Tibial nerve (tissue), 4 donors: ENCODE results near the gene EIF3L. TPM values are rescaled to one million over a fixed set of nuclear protein-coding genes. Genes with fewer than 3 reads are reported as not detected.
A peak's percentile ranks its signal among the peaks of the same experiment; 100 is the strongest.

Experiments
- DNase-seq, 2 donors: peaks; one replicate each; pipeline ENCODE4 v3.0.0-alpha.2; 2019; ENCODE audit warnings: low spot score in 2 of 2
- H3K27ac ChIP-seq, 4 donors: fragments of 200-600 bp; sonication (generic) in 3 of 4; one replicate each; pipeline ENCODE4 v1.5.1; 2017 to 2019; ENCODE audit warnings: mild to moderate bottlenecking in 1 of 4
- H3K27me3 ChIP-seq, 2 donors: fragments of 200-600 bp; sonication (generic) in 1 of 2; one replicate each; pipeline versions ENCODE4 v1.5.1 to v1.6.0; 2017 to 2019
- H3K36me3 ChIP-seq, 3 donors: fragments of 200-600 bp; sonication (generic); one replicate each; pipeline ENCODE4 v1.5.1; 2018 to 2019
- H3K4me1 ChIP-seq, 4 donors: fragments of 200-600 bp; sonication (generic) in 3 of 4; one replicate each; pipeline ENCODE4 v1.5.1; 2017 to 2019
- H3K4me3 ChIP-seq, 4 donors: fragments of 200-600 bp; sonication (generic) in 3 of 4; one replicate each; pipeline ENCODE4 v1.5.1; 2017 to 2019; ENCODE audit warnings: mild to moderate bottlenecking in 1 of 4, moderate library complexity in 1 of 4
- H3K9me3 ChIP-seq, 4 donors: fragments of 200-600 bp; sonication (generic) in 3 of 4; one replicate each; pipeline ENCODE4 v1.5.1; 2017 to 2019
- CTCF ChIP-seq, 5 experiments: fragments of 200-600 bp in 3 of 5; fragments of 450-650 bp in 2 of 5; sonication (generic) in 3 of 5; IDR thresholded peaks; one replicate each; pipeline ENCODE4 v1.5.1; 2016 to 2019; ENCODE audit warnings: antibody characterized with exemption in 5 of 5, mild to moderate bottlenecking in 3 of 5, moderate library complexity in 2 of 5
- EP300 ChIP-seq, 2 donors: sonication (generic); formaldehyde crosslinking; IDR thresholded peaks; one replicate each; pipeline ENCODE4 v1.6.1; 2017; ENCODE audit warnings: antibody characterized with exemption in 2 of 2, mild to moderate bottlenecking in 1 of 2
- POLR2A ChIP-seq, 2 donors: fragments of 450-650 bp; IDR thresholded peaks; one replicate each; pipeline ENCODE4 v1.6.1; 2017; ENCODE audit warnings: antibody characterized with exemption in 2 of 2, mild to moderate bottlenecking in 2 of 2, moderate library complexity in 2 of 2
- WGBS, 2 donors: methylation state at CpG; one replicate each; pipeline ENCODE4 v1.1.5; 2018; 5-methylcytosine and 5-hydroxymethylcytosine counted together
- total RNA-seq, 4 donors: library from RNA; depleted of rRNA; stranded (reverse); fragments of >200 nt; gene quantifications; one replicate each; pipeline ENCODE4 v1.1.0, GENCODE V29; 2016

EIF3L gene
- total RNA-seq, 4 donors from 2014 or later = 271 to 291 (median 274) TPM

GRCh38 chr22:37818409-37819104, 30.7 kb upstream of the EIF3L start:
- WGBS, 2 donors = 4 to 5% methylated on average over 15 to 45 of the region's 68 CpGs
- H3K36me3 ChIP-seq = peaks cover 0 to 33% (median 0%) of the 10 kb centered on the region in 3 donors
- H3K9me3 ChIP-seq = no peaks in the 10 kb centered on the region
- no peak overlapping the region for H3K27ac ChIP-seq
- peaks cover 0 to 21% (median 14%) of the 10 kb centered on the region in 4 donors for H3K4me1 ChIP-seq
- no peak for TF ChIP-seq EP300 (IDR thresholded peaks at IDR 0.05)
- no peak for TF ChIP-seq POLR2A (IDR thresholded peaks at IDR 0.05)
- peak; percentile 22 to 51 (median 28) for TF ChIP-seq CTCF (IDR thresholded peaks at IDR 0.05)
- peaks cover 0 to 44% of the 10 kb centered on the region in 2 donors for H3K27me3 ChIP-seq
- H3K4me3 ChIP-seq = peak overlapping the region; percentile 20 to 51 (median 42)
- DNase-seq = no peak

DNA sequence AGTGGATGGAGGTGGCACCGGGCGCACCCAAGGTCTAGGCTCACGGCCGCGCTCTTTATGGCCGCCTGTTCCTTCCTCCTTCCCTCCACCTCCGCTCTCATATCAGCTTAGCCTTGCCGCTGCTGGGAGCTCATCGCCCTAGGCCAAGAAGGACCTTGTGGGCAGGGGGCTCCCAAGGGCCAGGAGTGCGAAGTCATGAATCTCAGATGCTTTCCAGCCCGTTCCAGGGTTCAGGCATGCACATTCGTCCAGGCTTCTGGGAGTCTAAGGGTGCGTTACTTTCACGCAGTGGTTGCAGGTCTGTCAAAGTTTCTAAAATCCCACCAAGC, 30.1 kb upstream of the EIF3L start:
- TF ChIP-seq EP300 (IDR thresholded peaks at IDR 0.05) (no peak), POLR2A (IDR thresholded peaks at IDR 0.05) (no peak), CTCF (IDR thresholded peaks at IDR 0.05) (no peak)
- peaks cover 0 to 49% of the 10 kb centered on the region in 2 donors for H3K27me3 ChIP-seq
- H3K4me1 ChIP-seq = peaks cover 0 to 21% (median 14%) of the 10 kb centered on the region in 4 donors
- peak overlapping the region in 2 of 4 donors; percentile 47 to 51 for H3K4me3 ChIP-seq
- no peak overlapping the region for H3K27ac ChIP-seq
- H3K9me3 ChIP-seq = no peaks in the 10 kb centered on the region
- H3K36me3 ChIP-seq = peaks cover 0 to 28% (median 0%) of the 10 kb centered on the region in 3 donors
- DNase-seq = no peak
- WGBS, 2 donors = 22 to 29% methylated on average over 14 of the region's 14 CpGs

DNA sequence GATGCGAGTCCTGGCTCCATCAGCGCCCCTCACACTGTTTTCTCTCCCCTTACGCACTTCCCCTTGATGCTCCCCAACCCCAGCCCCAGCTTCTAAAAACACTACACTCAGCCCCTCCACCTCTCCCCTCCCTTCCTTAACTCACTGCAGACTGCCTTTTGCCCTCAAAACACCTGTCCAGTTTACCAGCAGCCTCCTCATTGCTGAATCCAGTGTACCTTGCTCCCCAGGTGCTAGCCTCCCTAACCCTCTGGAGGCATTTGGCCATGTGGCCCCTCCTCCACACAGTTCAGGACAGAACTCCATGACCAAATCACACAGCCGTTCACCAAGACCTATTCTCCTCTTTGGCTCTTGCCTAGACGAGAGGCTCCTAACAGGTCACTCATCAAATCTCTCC, 28.9 kb upstream of the EIF3L start:
- Histone ChIP-seq H3K9me3 (no peaks in the 10 kb centered on the region), H3K27ac (no peak overlapping the region), H3K27me3 (peaks cover 0 to 55% of the 10 kb centered on the region in 2 donors), H3K36me3 (peaks cover 0 to 15% (median 0%) of the 10 kb centered on the region in 3 donors), H3K4me1 (peaks cover 0 to 27% (median 14%) of the 10 kb centered on the region in 4 donors), H3K4me3 (no peak overlapping the region)
- 86% methylated on average over 5 of the region's 5 CpGs for WGBS, 2 donors
- DNase-seq = no peak
- TF ChIP-seq EP300 (IDR thresholded peaks at IDR 0.05) (no peak), CTCF (IDR thresholded peaks at IDR 0.05) (no peak), POLR2A (IDR thresholded peaks at IDR 0.05) (no peak)

DNA sequence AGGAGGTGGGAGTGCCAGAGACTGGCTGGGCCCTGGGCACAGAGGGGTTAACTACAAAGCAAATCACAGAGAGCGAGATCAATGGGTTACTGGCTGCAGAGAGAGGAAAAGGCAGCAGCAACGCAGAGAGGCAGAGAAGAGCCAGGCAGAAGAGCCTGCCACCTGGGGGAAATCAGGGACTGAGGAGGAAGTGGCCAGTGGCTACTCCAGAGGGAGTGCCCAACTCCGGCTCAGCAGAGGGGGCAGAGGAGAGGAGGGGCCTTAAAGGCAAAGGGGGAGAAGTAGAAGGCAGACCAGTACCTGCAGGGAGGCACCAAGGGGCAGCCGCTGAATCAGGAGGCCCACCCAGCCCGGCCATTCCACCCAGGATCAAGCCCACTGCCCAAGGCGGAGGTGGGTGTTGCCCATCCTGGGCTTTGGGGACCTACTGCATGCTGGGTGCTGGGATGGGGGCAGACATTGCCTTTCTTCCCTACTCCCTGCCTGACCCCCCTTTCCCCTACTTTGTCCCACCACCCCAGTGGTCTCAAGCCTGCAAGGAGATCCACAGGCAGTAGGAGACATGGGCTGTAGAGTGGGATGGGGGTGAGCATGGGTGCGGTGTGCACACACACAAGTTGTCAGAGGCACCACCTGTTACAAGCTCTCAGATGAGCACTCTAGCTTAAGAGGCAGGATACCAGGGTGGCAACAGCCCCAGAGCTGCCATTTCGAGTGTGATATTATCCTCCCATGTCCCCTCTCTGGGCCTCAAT, 27.0 kb upstream of the EIF3L start:
- TF ChIP-seq CTCF (IDR thresholded peaks at IDR 0.05) (no peak), POLR2A (IDR thresholded peaks at IDR 0.05) (no peak), EP300 (IDR thresholded peaks at IDR 0.05) (no peak)
- no peak for DNase-seq
- H3K27me3 ChIP-seq = peaks cover 0 to 58% of the 10 kb centered on the region in 2 donors
- no peaks in the 10 kb centered on the region for H3K36me3 ChIP-seq
- H3K9me3 ChIP-seq = no peaks in the 10 kb centered on the region
- H3K4me1 ChIP-seq = peaks cover 0 to 27% (median 14%) of the 10 kb centered on the region in 4 donors
- H3K4me3 ChIP-seq = no peak overlapping the region
- H3K27ac ChIP-seq = no peak overlapping the region
- WGBS, 2 donors = 40 to 42% methylated on average over 8 of the region's 8 CpGs
